Lower leg skin (tissue), 3 donors: ENCODE results near the gene PASK.

Experiments used
- CTCF ChIP-seq, 3 donors: fragments of 450-650 bp; IDR thresholded peaks; one replicate each; pipeline ENCODE4 v1.5.1; 2016; ENCODE audit warnings: antibody characterized with exemption in 3 of 3, mild to moderate bottlenecking in 3 of 3, moderate library complexity in 2 of 3
- POLR2A ChIP-seq, 2 donors: fragments of 450-650 bp; IDR thresholded peaks; one replicate each; pipeline ENCODE4 v1.6.1; 2016 to 2017; ENCODE audit warnings: antibody characterized with exemption in 2 of 2, mild to moderate bottlenecking in 1 of 2, moderate library complexity in 1 of 2

DNA sequence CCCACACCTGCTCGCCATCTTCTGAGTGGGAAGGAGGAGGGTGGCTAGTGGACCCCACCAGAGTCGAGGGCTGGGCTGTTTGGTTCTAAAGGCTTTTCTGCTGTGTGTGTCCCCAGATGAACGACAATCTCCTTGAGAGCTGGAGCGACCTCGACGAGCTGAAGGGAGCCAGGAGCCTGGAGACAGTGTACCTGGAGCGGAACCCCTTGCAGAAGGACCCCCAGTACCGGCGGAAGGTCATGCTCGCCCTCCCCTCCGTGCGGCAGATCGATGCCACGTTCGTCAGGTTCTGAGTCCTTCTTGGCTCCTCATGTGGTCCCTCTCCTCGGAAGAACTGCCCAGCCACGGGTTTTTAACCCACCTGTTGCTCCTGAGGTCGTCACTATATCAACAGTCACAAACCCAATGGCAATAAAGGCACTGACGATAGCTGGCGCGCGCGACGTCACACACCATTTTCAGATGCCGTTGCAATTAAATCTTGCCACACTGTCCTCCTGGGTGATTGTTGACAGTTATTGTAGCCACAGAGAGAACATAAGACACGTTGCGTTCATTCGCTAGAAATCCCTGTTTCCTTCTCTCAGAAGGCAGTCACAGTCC lies 33.4 kb upstream of the PASK start:
- no peak for TF ChIP-seq POLR2A (IDR thresholded peaks at IDR 0.05)
- TF ChIP-seq CTCF (IDR thresholded peaks at IDR 0.05): no peak
